Measurements from ENCODE around the gene VIL1. TPM values are rescaled to one million over a fixed set of nuclear protein-coding genes. Genes with fewer than 3 reads are reported as not detected.

Gene VIL1
- total RNA-seq, 1 experiment from 2014 or later: not detected

GRCh38 chr2:218482651-218483050, 63.7 kb downstream of the VIL1 start:
- intact Hi-C loops (cut with micrococcal nuclease; ENCODE audit: unreplicated experiment): no loop called here
- H4K20me1 ChIP-seq (ENCODE audit: insufficient read depth): no peaks in the 10 kb centered on the region

GRCh38 chr2:218485986-218486667, 67.2 kb downstream of the VIL1 start:
- H4K20me1 ChIP-seq (ENCODE audit: insufficient read depth): no peaks in the 10 kb centered on the region
- H3F3A ChIP-seq (ENCODE audit: insufficient read depth, low read depth): no peaks in the 10 kb centered on the region; the same call in 1 of the 2 replicates
- BruUV-seq (replicated peaks): no TSS peak
- no peaks in the 10 kb centered on the region for H3K9me3 ChIP-seq (ENCODE audit: insufficient read depth, low read depth)
- H3K4me1 ChIP-seq (replicated peaks; ENCODE audit: insufficient read depth): no peaks in the 10 kb centered on the region
- no peak for DNase-seq
- no peak for TF ChIP-seq EZH2 (IDR thresholded peaks at IDR 0.05; ENCODE audit: low read depth)
- TF ChIP-seq CTCF (conservative IDR thresholded peaks at IDR 0.05): no peak
- H3K4me2 ChIP-seq: no peak overlapping the region
- intact Hi-C loops (cut with micrococcal nuclease; ENCODE audit: unreplicated experiment): no loop called here
- H3K27me3 ChIP-seq (ENCODE audit: insufficient read depth, low read depth): no peaks in the 10 kb centered on the region
- ChIA-PET POLR2A (ENCODE audit: unreplicated experiment) (interaction anchor here (0.6 kb wide), 1 partner anchor 121 kb away, joined by 4 read pairs; no protein-coding TSS in a partner anchor), CTCF (no interaction called here)
- H3K36me3 ChIP-seq (ENCODE audit: low read depth): peaks cover 5% of the 10 kb centered on the region; the same call in 1 of the 2 replicates
- H2AFZ ChIP-seq: no peak overlapping the region
- no peak overlapping the region for H3K4me3 ChIP-seq
- H3K9me2 ChIP-seq (ENCODE audit: insufficient read depth): no peaks in the 10 kb centered on the region
- H3K27ac ChIP-seq: no peak overlapping the region
- H3K79me2 ChIP-seq (ENCODE audit: low read depth): no peaks in the 10 kb centered on the region

More at GRCh38 chr2:218482651-218483050, 63.7 kb downstream of the VIL1 start:
- Histone ChIP-seq H3F3A (ENCODE audit: insufficient read depth, low read depth) (no peaks in the 10 kb centered on the region; the same call in 1 of the 2 replicates), H3K4me2 (no peak overlapping the region), H3K4me1 (replicated peaks; ENCODE audit: insufficient read depth) (no peaks in the 10 kb centered on the region), H3K9me3 (ENCODE audit: insufficient read depth, low read depth) (no peaks in the 10 kb centered on the region), H3K27ac (no peak overlapping the region), H2AFZ (no peak overlapping the region), H3K27me3 (ENCODE audit: insufficient read depth, low read depth) (no peaks in the 10 kb centered on the region), H3K4me3 (no peak overlapping the region), H3K36me3 (ENCODE audit: low read depth) (peaks cover 8% of the 10 kb centered on the region; the same call in 1 of the 2 replicates), H3K9me2 (ENCODE audit: insufficient read depth) (no peaks in the 10 kb centered on the region), H3K79me2 (ENCODE audit: low read depth) (no peaks in the 10 kb centered on the region)
- no peak for DNase-seq
- TF ChIP-seq EZH2 (IDR thresholded peaks at IDR 0.05; ENCODE audit: low read depth) (no peak), CTCF (conservative IDR thresholded peaks at IDR 0.05) (no peak)
- CTCF ChIA-PET: no interaction called here
- BruUV-seq (replicated peaks): no TSS peak
- POLR2A ChIA-PET (ENCODE audit: unreplicated experiment): no interaction called here

- ChIA-PET CTCF (no interaction called here), POLR2A (ENCODE audit: unreplicated experiment) (no interaction called here)
- no peaks in the 10 kb centered on the region for H3K9me3 ChIP-seq (ENCODE audit: insufficient read depth, low read depth)
- no peak overlapping the region for H3K4me3 ChIP-seq
- no peaks in the 10 kb centered on the region for H3K27me3 ChIP-seq (ENCODE audit: insufficient read depth, low read depth)
- intact Hi-C loops (cut with micrococcal nuclease; ENCODE audit: unreplicated experiment): no loop called here
- no peak overlapping the region for H3K4me2 ChIP-seq
- H3F3A ChIP-seq (ENCODE audit: insufficient read depth, low read depth): 0 out of 2 replicates have a peak, but pooled peaks cover 4% of the 10 kb centered on the region
- DNase-seq: no peak
- H3K27ac ChIP-seq: no peak overlapping the region
- no peaks in the 10 kb centered on the region for H3K9me2 ChIP-seq (ENCODE audit: insufficient read depth)
- no peak overlapping the region for H2AFZ ChIP-seq
- H3K4me1 ChIP-seq (replicated peaks; ENCODE audit: insufficient read depth): no peaks in the 10 kb centered on the region
- BruUV-seq (replicated peaks): no TSS peak
- no peak for TF ChIP-seq CTCF (conservative IDR thresholded peaks at IDR 0.05)
- TF ChIP-seq EZH2 (IDR thresholded peaks at IDR 0.05; ENCODE audit: low read depth): no peak
- H3K36me3 ChIP-seq (ENCODE audit: low read depth): 0 out of 2 replicates have a peak, but pooled peaks cover 3% of the 10 kb centered on the region
- no peaks in the 10 kb centered on the region for H4K20me1 ChIP-seq (ENCODE audit: insufficient read depth)
- H3K79me2 ChIP-seq (ENCODE audit: low read depth): no peaks in the 10 kb centered on the region
Measured at GRCh38 chr2:218500501-218501060, 81.7 kb downstream of the VIL1 start.
